HG02642 (cell line): ENCODE data around the gene KRTAP5-9.
"Not testable (repeated sequence)": the region's sequence is repeated elsewhere in the genome, so short reads cannot be mapped to it uniquely, and the experiment has no call there.

ENCODE experiments used
- ATAC-seq: cut with Tn5 transposase; IDR thresholded peaks from one replicate; pipeline ENCODE4 v1.9.1; 2021; ENCODE audit warnings: mild to moderate bottlenecking; ENCODE audit not compliant: unreplicated experiment, poor library complexity

Gene KRTAP5-9

DNA sequence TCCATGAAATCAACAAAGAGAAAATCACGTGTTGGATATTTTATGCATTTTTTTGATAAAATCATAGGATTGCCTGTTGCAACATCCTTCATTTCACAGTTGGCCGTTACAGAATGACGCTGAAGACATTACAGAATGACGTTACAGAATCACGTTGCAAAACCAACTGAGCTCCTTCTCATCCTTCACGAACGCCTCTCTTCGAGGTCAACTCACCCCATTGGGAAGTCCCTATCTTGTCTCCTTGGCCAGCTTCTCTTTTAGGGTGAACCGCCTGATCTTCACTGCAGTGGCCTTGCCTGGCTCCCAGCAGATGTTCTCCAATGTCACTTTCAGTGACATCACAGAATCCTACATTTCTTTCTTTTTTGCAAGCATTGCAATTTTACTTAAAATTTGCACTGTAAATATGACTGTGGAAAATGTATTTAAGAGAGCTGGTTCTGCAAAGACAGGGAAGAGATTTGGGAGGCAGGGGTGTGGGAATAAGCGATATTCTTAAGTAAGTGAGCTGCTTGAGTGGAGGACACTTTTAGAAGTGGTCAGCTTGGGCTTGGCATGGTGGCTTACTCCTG, 16.1 kb upstream of the KRTAP5-9 start:
- ATAC-seq: no peak

DNA sequence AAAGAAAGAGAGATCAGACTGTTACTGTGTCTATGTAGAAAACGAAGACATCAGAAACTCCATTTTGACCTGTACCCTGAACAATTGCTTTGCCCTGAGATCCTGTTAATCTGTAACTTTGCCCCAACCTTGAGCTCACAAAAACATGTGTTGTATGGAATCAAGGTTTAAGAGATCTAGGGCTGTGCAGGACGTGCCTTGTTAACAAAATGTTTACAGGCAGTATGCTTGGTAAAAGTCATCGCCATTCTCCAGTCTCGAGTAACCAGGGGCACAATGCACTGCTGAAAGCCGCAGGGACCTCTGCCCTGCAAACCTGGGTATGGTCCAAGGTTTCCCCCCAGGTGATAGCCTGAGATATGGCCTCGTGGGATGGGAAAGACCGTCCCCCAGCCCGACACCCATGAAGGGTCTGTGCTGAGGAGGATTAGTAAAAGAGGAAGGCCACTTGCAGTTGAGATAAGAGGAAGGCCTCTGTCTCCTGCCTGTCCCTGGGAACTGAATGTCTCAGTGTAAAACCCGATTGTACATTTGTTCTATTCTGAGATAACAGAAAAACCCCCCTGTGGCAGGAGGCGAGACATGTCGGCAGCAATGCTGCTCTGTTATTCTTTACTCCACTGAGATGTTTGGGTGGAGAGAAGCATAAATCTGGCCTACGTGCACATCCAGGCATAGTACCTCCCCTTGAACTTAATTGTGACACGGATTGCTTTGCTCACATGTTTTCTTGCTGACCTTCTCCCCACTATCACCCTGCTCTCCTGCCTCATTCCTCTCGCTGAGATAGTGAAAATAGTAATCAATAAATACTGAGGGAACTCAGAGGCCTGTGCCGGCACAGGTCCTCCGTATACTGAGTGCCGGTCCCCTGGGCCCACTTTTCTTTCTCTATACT, 13.3 kb upstream of the KRTAP5-9 start:
- not testable (repeated sequence) for ATAC-seq

DNA sequence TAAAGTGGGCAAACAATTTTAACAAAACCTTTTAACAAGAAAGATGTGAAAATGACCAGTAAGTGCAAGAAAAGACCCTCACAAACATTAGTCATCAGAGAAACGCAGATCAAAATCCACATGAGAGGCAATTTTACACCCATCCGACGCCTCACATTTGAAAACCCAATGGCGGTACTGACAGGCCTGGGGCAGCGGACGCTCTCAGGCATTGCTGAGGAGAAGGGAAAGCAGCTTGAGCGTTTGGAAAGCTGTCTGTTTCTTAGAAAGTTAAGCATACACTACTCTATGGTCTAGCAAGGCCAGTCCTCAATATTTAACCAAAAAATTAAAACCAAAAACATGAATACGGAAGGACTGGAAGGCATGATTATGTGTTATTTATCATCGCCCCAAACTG, 12.4 kb upstream of the KRTAP5-9 start:
- ATAC-seq: no peak

DNA sequence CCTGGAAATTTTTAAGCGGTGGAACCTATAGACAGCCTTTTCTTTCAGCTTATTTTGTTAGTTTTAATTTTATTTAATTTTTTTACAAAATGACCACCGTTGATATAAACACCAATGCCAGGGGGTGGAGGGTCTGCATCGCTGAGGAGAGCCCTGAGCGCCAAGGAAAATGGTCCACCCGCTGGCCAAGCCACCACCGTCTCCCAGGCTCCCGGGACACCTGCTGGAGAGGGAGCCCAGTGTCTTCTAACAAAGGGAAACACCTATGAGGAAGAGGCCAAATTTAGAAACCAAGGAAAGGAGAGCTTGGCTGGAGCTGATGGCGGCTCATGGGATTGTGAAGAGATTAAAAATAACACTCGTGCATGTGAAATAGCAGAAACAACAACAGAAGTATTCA, 10.7 kb upstream of the KRTAP5-9 start:
- no peak for ATAC-seq

DNA sequence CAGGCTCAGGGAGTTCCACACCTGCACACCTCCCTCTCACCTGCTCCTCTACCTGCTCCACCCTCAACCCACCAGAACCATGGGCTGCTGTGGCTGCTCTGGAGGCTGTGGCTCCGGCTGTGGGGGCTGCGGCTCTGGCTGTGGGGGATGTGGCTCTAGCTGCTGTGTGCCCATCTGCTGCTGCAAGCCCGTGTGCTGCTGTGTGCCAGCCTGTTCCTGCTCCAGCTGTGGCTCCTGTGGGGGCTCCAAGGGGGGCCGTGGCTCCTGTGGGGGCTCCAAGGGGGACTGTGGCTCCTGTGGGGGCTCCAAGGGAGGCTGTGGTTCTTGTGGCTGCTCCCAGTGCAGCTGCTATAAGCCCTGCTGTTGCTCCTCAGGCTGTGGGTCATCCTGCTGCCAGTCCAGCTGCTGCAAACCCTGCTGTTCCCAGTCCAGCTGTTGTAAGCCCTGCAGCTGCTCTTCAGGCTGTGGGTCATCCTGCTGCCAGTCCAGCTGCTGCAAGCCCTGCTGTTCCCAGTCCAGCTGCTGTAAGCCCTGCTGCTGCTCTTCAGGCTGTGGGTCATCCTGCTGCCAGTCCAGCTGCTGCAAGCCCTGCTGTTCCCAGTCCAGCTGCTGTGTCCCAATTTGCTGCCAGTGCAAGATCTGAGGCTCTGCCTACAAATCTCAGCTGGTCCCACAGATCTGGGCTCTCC, 10.1 kb upstream of the KRTAP5-9 start, which contains the start of gene KRTAP5-8:
Gene KRTAP5-8 (plus strand): TSS at position 49 of the 689 bp plus-strand sequence. CDS start 31 bp downstream, at position 80.
- not testable (repeated sequence) for ATAC-seq

DNA sequence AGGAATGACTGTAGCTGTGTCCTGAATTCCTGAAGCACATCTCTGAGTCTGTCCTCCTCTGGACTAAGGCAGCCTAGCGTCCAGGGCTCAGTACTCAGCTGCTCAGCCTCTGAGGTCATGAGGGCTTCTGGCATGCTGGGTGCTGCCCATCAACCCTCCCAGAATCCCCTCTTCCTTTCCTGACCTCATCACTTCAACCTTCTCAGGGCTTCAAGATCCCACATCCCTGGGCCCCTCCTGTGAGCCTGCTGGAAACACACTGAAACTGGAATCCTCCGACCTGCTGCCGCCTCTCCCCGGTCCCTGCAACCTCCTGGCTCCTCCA, 9.6 kb upstream of the KRTAP5-9 start:
- no peak for ATAC-seq

DNA sequence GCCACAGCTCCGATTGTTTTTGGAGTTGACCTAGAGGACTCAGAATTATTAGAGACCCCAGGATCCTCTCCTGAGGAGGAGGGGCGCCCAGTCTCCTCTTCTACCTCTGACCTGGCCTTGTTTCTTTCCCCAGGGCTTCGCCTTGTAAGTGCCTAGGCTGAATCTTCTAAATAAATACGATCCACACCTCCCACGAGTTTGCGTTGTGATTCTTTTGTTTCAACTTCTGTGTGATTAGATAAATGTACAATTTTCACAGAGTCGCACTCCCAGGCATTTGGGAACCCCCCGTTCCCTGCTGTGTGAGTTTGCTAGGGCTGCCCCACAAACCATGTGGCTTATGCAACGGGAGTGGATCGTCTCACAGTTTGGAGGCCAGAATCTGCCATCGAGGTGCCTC, 9.2 kb upstream of the KRTAP5-9 start:
- ATAC-seq: no peak

DNA sequence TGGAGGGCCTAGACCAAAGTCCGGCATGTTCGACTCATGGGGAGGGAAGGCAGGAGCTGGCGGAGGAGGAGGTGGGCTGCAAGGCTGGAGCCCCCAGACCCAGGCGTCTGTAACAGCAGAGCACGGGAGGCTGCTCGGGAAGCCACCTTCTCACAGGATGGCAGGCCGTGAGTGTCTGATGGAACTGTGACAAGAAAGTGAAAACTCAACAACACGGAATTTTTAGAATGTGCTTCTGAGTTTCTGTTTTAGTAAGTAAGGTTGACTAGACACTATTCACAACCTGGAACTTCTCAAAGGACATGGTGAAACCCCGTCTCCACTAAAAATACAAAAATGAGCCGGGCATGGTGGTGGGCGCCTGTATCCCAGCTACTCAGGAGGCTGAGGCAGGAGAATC, 8.2 kb upstream of the KRTAP5-9 start:
- not testable (repeated sequence) for ATAC-seq

DNA sequence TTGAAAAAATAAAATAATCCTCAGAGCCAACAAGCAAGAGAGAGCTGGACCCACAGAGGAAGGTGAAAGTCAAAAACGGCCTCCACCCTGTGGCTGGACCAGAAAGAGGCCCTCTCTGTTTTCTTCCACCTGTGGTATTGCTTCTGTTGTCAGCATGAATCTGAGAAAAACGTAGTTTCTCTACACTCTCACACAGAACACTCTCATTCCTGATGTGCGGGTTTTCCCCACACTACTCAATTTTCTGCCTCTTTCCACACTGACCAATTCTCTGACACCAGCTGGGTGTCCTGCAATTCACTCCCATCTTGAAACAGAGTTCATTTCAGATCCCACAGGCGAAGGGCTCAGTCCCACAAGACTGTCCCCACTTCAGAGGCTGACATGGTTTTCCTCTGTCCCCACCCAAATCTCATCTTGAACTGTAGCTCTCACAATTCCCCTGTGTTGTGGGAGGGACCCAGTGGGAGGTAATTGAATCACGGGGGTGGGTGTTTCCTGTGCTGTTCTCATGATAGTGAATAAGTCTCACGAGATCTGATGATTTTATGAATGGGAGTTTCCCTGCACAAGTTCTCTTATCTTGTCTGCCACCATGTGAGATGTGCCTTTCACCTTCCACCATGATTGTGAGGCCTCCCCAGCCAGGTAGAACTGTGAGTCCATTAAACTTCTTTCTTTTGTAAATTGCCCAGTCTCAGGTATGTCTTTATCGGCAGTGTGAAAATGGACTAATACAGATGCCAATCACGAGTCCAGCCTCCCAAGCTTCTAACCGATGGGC, 7.5 kb upstream of the KRTAP5-9 start:
- peak; percentile 60 for ATAC-seq

DNA sequence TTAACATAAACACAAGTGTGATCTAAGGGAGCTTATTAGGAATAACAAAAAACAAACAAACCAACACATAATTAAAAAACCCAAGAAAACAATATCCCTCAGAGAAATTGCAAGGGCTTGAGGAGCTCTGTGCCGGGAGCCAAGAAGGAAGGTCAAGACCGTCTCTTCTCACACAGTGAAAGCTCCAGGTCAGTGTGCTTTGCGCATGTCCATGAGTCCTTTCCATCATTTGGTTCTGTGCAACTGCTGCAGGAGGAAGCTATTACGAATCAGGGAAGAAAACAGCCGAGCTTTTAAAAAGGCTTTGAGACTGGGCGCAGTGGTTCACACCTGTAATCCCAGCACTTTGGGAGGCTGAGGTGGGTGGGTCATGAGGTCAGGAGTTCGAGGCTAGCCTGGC, 5.8 kb upstream of the KRTAP5-9 start:
- ATAC-seq: no peak

DNA sequence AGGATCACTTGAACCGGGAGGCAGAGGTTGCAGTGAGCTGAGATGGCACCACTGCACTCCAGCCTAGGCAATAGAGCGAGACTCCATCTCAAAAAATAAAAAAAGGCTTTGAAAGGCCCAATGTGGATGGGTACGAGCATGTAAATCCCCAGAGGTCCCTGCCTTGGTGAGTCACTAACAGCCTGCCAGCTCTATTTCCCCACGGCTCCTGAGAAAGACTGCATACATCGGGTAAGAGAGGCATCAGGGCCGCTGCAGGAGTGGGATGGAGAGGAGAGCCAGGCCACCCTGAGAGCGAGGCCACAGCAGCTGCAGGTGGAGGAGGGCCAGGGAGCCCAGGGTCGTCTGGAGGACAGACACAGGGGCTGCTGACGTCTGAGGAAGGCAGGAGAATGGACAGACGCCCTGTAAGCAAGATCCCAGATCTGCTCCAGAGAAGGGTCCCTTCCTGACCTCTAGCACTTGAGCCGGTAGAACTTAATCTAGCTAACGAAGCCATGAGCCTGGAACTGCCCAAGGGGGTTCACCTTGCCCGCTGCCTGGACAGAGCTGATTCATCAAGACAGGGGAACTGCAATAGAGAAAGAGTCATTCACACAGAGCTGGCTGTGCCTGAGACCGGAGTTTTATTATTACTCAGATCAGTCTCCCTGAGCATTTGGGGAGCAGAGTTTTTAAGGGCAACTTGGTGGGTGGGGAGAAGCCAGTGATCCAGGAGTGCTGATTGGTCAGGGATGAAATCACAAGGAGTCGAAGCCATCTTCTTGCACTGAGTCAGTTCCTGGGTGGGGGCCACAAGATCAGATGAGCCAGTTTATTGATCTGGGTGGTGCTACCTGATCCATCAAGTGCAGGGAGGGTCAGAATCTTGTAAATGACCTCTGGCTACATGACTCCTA, 5.1 kb upstream of the KRTAP5-9 start:
- no peak for ATAC-seq

DNA sequence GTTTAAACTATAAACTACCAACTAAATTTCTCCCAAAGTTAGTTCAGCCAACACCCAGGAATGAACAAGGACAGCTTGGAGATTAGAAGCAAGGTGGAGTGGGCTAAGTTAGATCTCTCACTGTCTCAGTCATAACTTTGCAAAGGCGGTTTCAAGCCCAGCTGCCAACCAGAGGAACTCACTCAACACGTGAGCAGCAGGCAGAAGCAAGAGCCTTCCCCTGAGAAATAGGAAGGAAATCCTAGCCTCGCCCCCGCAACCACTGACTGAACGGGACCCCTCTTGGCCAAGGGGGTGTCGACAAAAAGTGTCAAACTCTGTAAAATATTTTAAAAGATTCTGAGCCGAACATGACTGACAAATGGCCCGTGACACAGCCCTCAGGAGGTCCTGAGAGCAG, 4.4 kb upstream of the KRTAP5-9 start:
- no peak for ATAC-seq

DNA sequence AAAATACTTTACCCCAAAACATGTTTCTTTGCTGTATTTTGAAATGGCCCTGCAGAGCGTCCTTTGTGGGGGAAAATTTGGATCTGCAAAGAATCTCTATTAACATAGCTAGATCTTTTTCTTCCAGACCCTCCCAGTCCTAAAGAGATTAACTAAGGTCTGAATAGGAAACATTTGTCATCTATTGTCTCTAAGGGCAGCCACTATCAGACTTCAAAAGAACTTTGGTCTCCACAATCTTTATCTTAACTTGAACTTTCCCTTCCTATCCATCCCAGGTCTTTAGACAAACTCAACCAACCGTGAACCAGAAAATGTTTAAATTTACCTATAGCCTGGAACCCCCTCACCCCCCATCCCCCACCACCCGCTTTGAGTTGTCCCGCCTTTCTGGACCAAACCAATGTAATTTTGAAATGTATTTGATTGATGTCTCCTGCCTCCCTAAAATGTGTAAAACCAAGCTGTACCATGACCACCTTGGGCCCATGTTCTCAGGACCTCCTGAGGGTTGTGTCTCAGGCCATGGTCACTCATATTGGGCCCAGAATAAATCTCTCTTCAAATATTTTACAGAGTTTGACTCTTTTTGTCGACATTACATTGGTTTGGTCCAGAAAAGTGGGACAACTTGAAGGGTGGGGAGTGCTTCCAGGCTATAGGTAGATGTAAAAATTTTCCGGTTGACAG, 3.5 kb upstream of the KRTAP5-9 start:
- ATAC-seq: no peak

DNA sequence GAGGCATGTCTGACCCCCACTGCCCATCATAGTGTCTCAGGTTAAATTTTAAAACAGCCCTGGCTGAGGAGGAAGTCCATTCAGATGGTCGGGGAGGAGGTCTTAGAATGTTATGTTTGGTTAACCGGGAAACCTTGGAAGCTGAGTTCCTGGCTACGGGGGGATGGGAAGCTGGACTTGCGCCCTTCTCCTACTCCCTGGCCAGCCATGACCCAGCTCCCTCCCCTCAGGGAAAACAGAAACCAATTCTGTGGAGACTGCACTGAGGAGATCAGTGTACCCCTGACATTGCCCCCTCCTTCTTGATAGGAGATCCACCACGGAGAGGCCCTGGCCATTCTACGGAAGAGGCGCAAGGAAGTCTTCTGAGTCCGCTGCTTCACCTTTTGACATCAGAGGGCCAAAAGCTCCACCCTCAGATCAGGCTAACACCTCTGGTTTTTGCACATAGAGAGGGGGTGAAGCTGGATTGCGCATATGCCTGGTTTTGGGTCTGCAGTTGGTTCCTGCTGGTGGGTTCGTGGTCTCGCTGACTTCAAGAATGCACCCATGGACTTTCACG, 2.7 kb upstream of the KRTAP5-9 start:
- ATAC-seq: no peak

DNA sequence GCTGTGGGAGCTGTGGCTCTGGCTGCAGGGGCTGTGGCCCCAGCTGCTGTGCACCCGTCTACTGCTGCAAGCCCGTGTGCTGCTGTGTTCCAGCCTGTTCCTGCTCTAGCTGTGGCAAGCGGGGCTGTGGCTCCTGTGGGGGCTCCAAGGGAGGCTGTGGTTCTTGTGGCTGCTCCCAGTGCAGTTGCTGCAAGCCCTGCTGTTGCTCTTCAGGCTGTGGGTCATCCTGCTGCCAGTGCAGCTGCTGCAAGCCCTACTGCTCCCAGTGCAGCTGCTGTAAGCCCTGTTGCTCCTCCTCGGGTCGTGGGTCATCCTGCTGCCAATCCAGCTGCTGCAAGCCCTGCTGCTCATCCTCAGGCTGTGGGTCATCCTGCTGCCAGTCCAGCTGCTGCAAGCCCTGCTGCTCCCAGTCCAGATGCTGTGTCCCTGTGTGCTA, 514 bp downstream of the KRTAP5-9 start:
- no peak for ATAC-seq

DNA sequence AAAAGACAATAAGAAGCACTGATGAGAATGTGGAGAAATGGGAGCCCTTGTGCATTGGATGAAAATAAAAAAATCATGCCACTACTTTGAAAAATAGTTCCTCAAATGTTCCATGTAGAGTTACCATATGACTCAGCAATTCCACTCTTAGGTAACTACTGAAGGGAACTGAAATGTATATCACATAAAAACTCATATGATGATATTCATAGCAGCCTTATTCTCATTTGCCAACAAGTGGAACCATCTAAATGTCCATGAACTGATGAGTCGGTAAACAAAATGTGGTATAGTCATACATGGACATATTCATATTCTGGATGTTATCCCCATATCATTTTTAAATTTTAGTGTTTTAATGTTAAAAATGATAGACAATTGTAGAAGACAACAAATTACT, 3.5 kb downstream of the KRTAP5-9 start:
- no peak for ATAC-seq

DNA sequence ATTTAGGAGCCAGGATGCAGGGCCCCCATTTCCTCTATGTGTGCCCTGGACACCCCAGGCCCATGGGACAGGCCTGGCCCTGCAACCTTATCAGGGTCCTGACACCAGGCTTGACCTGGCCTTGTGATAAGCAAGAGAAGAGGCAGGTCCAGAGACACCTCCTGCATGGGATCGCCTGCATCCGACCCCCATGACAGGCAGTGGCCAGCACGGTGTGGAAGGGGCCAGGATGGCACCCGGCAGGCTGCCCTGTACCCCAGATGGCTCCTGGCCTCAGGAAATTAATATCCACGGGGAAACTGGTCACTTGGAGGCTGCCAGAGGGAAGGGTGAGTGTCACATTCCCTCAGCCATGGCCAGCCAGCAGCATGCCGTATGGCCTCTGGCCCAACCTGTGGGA, 6.8 kb downstream of the KRTAP5-9 start:
- no peak for ATAC-seq

DNA sequence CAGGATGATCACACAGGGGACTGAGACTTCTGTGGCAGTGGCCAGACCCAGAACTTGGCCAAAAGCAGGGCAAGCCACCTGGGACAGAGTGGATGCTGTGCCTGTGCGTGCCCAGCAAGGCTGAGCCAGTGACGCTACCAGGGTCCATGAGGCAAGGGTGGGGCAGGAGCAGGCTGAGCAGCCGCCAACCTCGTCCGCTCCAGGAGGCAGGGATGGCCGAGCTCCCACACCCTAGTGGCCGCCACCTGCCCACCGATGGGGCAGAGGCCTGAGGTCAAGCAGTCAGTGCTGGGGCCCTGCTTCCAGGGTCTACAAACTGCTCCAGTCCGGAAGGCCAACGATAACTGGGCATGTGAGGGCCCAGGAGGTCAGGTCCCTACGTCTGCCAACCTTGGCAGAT, 7.3 kb downstream of the KRTAP5-9 start:
- no peak for ATAC-seq

DNA sequence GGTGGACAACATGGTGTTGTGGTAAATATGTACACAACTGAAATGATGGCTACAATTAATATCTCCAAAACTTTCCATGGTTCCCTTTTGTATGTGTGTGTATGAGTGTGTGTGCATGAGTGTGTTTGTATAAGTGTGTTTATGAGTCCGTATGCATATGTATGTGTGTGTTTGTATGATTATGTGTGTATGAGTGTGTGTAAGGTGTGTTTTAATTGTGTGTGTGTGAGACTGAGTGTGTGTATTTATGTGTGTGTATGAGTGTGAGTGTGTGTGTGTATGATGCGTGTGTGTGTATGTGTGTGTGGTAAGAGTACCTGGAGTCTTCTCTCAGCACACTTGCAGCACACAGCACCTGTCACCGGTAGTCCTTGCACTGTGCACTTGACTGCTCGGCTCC, 7.8 kb downstream of the KRTAP5-9 start:
- no peak for ATAC-seq
